Spleen (tissue), 7 donors: ENCODE measurements around the gene HNRNPH2.

ENCODE experiments used
- CTCF ChIP-seq, 11 experiments: fragments of 200-600 bp in 7 of 11; fragments of 450-650 bp in 4 of 11; sonication (generic) in 4 of 11; IDR thresholded peaks in 8 of 11; conservative IDR thresholded peaks in 3 of 11; 1 replicate in 7 of 11; 2 replicates in 4 of 11; pipeline versions ENCODE4 v1.4.0 to v1.8.0; 2016 to 2021; ENCODE audit warnings: antibody characterized with exemption in 11 of 11, inconsistent platforms in 4 of 11, mild to moderate bottlenecking in 1 of 11
- POLR2A ChIP-seq, 3 donors: fragments of 450-650 bp; IDR thresholded peaks; one replicate each; pipeline ENCODE4 v1.5.1; 2017; ENCODE audit warnings: antibody characterized with exemption in 3 of 3, mild to moderate bottlenecking in 1 of 3
- POLR2AphosphoS5 ChIP-seq, 3 donors: sonication (generic); formaldehyde crosslinking; IDR thresholded peaks; one replicate each; pipeline ENCODE4 v1.5.1; 2017; ENCODE audit warnings: antibody characterized with exemption in 3 of 3
- donor health status: DM: no; HTN: no; CAD: no; lungs with moderate emphysema.
- donor health status: DM: no; HTN: no; CAD: no.
- donor health status: DM: no; HTN: no; CAD: no.

- TF ChIP-seq CTCF (IDR thresholded peaks at IDR 0.05 in 8 of 11, conservative IDR thresholded peaks at IDR 0.05 in 3 of 11) = peak; percentile 24 to 79 (median 71)
- no peak for TF ChIP-seq POLR2AphosphoS5 (IDR thresholded peaks at IDR 0.05)
- TF ChIP-seq POLR2A (IDR thresholded peaks at IDR 0.05) = no peak
These were observed 7.4 kb downstream of the HNRNPH2 start for GRCh38 chrX:101415180-101416145.
